ENCODE data around the gene MLEC.
"Not testable (repeated sequence)": the region's sequence is repeated elsewhere in the genome, so short reads cannot be mapped to it uniquely, and the experiment has no call there.

The MLEC gene

DNA sequence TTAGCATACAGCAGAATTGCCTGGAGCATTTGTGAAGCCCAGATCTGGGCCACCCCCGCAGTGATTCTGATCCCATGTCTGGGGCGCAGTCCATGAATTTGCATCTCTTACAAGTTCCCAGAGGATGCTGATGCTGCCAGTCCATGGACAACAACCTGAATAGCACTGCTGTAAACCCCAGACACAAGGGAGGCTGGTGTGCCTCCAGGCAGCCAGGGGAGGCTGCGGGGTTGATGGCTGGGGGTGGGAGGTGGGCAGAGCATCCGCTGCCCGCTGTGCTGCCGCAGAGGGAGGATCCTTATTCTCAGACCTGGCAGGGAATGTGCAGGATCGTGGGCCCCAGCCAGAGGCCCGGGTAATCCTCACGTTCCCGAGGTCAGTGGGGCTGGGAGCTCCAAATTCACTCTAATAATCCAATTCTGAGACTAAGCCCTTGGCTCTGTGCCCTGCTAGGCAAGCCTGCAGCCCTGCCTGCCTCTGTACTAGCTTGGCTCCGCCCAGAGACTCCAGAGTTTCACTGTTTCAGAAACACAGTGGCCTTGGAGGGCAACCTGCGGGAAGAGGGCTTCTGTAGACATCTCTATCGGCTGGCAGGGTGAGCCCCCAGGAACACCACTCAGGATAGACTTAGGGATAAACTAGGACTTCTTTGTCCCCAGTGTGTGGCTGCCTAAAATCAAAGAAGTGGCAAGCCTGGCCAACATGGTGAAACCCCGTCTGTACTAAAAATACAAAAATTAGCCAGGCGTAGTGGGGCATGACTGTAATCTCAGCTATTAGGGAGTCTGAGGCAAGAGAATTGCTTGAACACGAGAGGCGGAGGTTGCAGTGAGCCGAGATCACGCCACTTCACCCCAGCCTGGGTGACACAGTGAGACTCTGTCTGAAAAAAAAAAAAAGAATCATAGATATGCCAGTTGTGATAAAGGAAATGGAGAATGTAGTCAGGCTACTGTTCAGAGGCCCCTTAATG is 17.8 kb upstream of the MLEC start:
- CTCF ChIA-PET, result interaction anchor here (0.6 to 8.6 kb wide), 9 partner anchors 8 to 86 kb away, joined by 3 to 96 read pairs (median 3); no protein-coding TSS in a partner anchor
- DNase-seq (ENCODE audit: extremely low spot score), result no peak
- TF ChIP-seq, protein P1, sequence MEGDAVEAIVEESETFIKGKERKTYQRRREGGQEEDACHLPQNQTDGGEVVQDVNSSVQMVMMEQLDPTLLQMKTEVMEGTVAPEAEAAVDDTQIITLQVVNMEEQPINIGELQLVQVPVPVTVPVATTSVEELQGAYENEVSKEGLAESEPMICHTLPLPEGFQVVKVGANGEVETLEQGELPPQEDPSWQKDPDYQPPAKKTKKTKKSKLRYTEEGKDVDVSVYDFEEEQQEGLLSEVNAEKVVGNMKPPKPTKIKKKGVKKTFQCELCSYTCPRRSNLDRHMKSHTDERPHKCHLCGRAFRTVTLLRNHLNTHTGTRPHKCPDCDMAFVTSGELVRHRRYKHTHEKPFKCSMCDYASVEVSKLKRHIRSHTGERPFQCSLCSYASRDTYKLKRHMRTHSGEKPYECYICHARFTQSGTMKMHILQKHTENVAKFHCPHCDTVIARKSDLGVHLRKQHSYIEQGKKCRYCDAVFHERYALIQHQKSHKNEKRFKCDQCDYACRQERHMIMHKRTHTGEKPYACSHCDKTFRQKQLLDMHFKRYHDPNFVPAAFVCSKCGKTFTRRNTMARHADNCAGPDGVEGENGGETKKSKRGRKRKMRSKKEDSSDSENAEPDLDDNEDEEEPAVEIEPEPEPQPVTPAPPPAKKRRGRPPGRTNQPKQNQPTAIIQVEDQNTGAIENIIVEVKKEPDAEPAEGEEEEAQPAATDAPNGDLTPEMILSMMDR (IDR thresholded peaks at IDR 0.05; ENCODE audit: control extremely low read depth, extremely low read depth, low read depth, missing control alignments), result no peak
- POLR2A ChIA-PET, result no interaction called here

DNA sequence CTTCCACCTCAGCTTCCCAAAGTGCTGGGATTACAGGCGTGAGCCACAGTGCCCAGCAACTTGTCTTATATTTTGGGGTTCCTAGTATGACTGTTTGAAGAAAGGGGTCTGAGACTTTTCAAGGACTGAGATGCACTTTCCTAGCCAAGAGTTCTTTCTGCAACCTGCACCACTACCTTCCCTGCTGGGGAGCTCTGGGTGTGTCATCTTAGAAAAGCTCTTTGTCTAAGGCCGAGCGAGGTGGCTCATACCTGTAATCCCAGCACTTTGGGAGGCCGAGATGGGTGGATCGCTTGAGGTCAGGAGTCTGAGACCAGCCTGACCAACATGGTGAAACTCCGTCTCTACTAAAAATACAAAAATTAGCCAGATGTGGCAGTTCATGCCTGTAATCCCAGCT is 16.7 kb upstream of the MLEC start:
- POLR2A ChIA-PET, result not testable (repeated sequence)
- CTCF ChIA-PET, result interaction anchor here (0.9 to 8.6 kb wide), 9 partner anchors 8 to 25 kb away, joined by 3 to 96 read pairs (median 3); partner anchors contain the start of gene MLEC

DNA sequence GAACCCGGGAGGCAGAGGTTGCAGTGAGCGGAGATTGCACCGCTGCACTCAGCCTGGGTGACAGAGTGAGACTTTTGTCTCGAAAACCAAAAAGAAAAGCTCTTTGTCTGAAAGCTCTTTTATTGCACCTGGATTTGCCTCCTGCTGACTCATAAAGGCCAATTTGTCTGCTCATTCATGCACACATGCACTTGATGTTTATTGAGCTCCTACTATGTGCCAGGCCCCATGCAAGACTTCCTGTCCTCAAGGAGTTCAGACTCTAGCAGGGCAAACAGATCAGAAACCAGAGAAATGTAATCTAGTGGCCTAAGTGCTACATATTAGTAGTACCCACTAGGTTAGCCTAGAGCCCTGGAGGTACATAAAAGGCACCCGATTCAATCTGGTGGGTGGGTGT is 16.3 kb upstream of the MLEC start:
- CTCF ChIA-PET, result interaction anchor here (0.9 to 8.6 kb wide), 8 partner anchors 9 to 24 kb away, joined by 3 to 96 read pairs (median 3); partner anchors contain the start of gene MLEC
- no peak for DNase-seq (ENCODE audit: extremely low spot score)
- TF ChIP-seq, protein P1 (IDR thresholded peaks at IDR 0.05; ENCODE audit: control extremely low read depth, extremely low read depth, low read depth, missing control alignments), result no peak
- POLR2A ChIA-PET, result no interaction called here

More for the DNA sequence above, 16.7 kb upstream of the MLEC start:
- DNase-seq (ENCODE audit: extremely low spot score), result not testable (repeated sequence)

DNA sequence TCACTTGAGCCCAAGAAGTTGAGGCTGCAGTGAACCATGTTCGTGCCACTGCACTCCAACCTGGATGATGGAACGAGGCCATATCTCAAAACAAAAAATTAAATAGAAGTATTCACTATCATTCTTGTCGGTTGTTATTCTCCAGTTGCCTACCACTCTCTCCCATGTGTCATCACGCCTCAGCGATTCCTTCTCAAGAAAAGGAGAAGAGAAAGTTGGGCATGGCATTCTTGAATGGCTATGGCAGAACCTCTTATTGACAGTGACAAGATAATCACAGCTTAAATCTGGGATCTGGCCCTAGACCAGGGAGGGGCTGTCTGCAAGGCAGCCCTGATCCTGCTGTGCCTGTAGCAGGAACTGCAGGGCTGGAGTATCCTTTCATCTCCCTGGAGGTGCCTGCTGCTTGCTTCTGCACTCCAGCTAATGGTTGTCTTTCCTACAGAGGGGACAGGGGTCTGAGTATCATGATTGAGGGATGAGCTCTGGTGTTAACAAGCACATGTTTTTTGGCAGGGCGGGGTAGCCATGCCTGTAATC is 12.8 kb upstream of the MLEC start:
- TF ChIP-seq, protein P1 (IDR thresholded peaks at IDR 0.05; ENCODE audit: control extremely low read depth, extremely low read depth, low read depth, missing control alignments), result no peak
- POLR2A ChIA-PET, result no interaction called here
- CTCF ChIA-PET, result interaction anchor here (1.3 to 8.6 kb wide), 2 partner anchors 12 to 26 kb away, joined by 3 to 96 read pairs; partner anchors contain the start of gene MLEC
- DNase-seq (ENCODE audit: extremely low spot score), result no peak

DNA sequence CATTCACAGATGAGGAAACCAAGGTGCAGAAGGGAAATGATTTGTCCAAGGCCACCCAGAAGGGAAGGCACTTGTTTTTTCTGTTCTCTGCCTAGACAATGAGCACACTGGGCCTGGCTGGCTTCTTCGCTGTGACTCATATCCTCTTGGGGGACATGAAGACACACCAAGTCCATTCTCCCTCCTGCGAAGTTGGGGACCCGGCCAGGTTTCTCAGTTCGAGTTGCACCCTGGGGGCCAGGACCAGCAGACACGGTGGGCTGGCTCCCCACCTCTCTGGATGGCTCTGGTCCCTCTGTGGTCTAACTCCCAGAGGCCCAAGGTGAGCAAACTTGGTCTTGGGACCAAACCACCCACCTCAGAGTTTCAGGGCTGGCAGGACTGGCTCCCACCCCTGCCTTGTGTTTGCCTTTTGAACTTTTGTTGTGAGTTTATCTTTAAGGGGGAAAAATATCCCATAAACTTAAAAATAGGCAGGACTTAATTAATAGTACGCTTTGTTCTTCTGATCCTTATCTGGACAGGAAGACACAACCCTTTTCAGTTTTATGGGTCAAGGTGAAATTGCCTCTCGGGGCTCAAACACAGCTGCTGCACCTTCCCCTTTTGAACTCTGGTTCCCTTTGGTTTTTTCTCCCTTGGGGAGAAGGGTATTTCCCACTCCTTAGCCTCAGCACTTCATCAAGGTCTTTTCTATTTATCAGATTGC is 9.0 kb upstream of the MLEC start:
- DNase-seq (ENCODE audit: extremely low spot score), result peak; percentile 64
- POLR2A ChIA-PET, result no interaction called here
- CTCF ChIA-PET, result interaction anchor here (0.8 to 3.8 kb wide), 6 partner anchors 8 to 294 kb away, joined by 3 to 44 read pairs (median 4); no protein-coding TSS in a partner anchor
- TF ChIP-seq, protein P1 (IDR thresholded peaks at IDR 0.05; ENCODE audit: control extremely low read depth, extremely low read depth, low read depth, missing control alignments), result no peak

DNA sequence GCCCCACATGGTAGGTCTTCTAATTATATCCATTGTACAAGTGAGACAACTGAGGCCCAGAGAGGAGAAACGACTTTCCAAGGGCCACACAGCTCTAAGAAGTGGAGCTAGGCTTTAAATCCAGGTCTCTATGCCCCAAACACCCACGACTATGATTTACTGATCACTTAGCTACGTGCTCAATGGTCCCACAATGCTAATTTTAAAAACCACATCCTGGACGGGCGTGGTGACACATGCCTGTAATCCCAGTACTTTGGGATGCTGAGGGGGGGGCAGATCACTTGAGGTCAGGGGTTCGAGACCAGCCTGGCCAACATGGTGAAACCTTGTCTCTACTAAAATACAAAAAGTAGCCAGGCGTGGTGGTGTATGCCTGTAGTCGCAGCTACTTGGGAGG is 8.4 kb upstream of the MLEC start:
- TF ChIP-seq, protein P1 (IDR thresholded peaks at IDR 0.05; ENCODE audit: control extremely low read depth, extremely low read depth, low read depth, missing control alignments), result no peak
- CTCF ChIA-PET, result interaction anchor here (0.8 to 3.8 kb wide), 8 partner anchors 9 to 293 kb away, joined by 3 to 44 read pairs (median 4); no protein-coding TSS in a partner anchor
- DNase-seq (ENCODE audit: extremely low spot score), result no peak
- POLR2A ChIA-PET, result no interaction called here
